OCI-M2 (cell line): Measurements from ENCODE around the gene ZNHIT2.

Experiments
- DNase-seq: peaks from one replicate; lab custom pipeline; 2025; ENCODE audit not compliant: unreplicated experiment; lab: John Stamatoyannopoulos, UW

The ZNHIT2 gene

GRCh38 chr11:65134952-65135632 is 17.6 kb upstream of the ZNHIT2 start:
- DNase-seq = peak; percentile 87

GRCh38 chr11:65134240-65134951 is 16.9 kb upstream of the ZNHIT2 start, which contains the start of gene SYVN1:
TSS of gene SYVN1 (minus strand) at chr11:65134519. CDS start at chr11:65133601, 918 bp downstream.
- peak; percentile 87 for DNase-seq

- DNase-seq = no peak
Measured at GRCh38 chr11:65133724-65134123, 16.2 kb upstream of the ZNHIT2 start.

GRCh38 chr11:65132988-65133700 is 15.6 kb upstream of the ZNHIT2 start:
- DNase-seq = no peak

- no peak for DNase-seq
Measured at GRCh38 chr11:65132238-65132987, 14.9 kb upstream of the ZNHIT2 start.

- no peak for DNase-seq
Measured at GRCh38 chr11:65131895-65132237, 14.4 kb upstream of the ZNHIT2 start.

GRCh38 chr11:65131417-65131776 is 13.9 kb upstream of the ZNHIT2 start:
- no peak for DNase-seq

- DNase-seq = no peak
Measured at GRCh38 chr11:65130631-65131416, 13.3 kb upstream of the ZNHIT2 start.

- DNase-seq = no peak
Measured at GRCh38 chr11:65129649-65130441, 12.3 kb upstream of the ZNHIT2 start.

- DNase-seq = no peak
Measured at GRCh38 chr11:65128182-65129145, 11.0 kb upstream of the ZNHIT2 start.

- no peak for DNase-seq
Measured at GRCh38 chr11:65127473-65128181, 10.1 kb upstream of the ZNHIT2 start.

- no peak for DNase-seq
Measured at GRCh38 chr11:65126624-65127274, 9.2 kb upstream of the ZNHIT2 start.

- no peak for DNase-seq
Measured at GRCh38 chr11:65125197-65126056, 7.9 kb upstream of the ZNHIT2 start.

GRCh38 chr11:65124480-65125196 is 7.1 kb upstream of the ZNHIT2 start:
- DNase-seq = no peak

GRCh38 chr11:65121865-65122696 is 4.6 kb upstream of the ZNHIT2 start, which contains the start of the genes FAU and MRPL49:
TSS of gene FAU (minus strand) at chr11:65122134. CDS start at chr11:65121813, 321 bp downstream.
TSS of gene MRPL49 (plus strand) at chr11:65122321. CDS start at chr11:65122347, 26 bp downstream.
- DNase-seq = peak; percentile 83
